Trophoblast cell (in vitro differentiated cells and primary cell): Measurements from ENCODE around the gene TSPAN4.

Source experiments
- DNase-seq, 2 donors: peaks; one replicate each; pipeline ENCODE4 v3.0.0-alpha.2; 2016
- H2AFZ ChIP-seq: 2 replicates; pipeline ENCODE4 v1.6.1; 2013; ENCODE audit warnings: low read length, moderate library complexity, mild to moderate bottlenecking; ENCODE audit not compliant: insufficient read depth, poor library complexity
- H2AK5ac ChIP-seq: 2 replicates; pipeline ENCODE4 v1.6.1; 2013; ENCODE audit warnings: mild to moderate bottlenecking, low read length
- H2BK120ac ChIP-seq: 2 replicates; pipeline ENCODE4 v1.6.1; 2013; ENCODE audit warnings: low read length, mild to moderate bottlenecking, moderate library complexity; ENCODE audit not compliant: insufficient read depth, poor library complexity
- H2BK12ac ChIP-seq: 2 replicates; pipeline ENCODE4 v1.6.1; 2013; ENCODE audit warnings: mild to moderate bottlenecking, low read length, moderate library complexity
- H2BK5ac ChIP-seq: 2 replicates; pipeline ENCODE4 v1.6.1; 2013; ENCODE audit warnings: low read length, low read depth, moderate library complexity, mild to moderate bottlenecking; ENCODE audit not compliant: poor library complexity
- H3K14ac ChIP-seq: 2 replicates; pipeline ENCODE4 v1.6.1; 2013; ENCODE audit warnings: mild to moderate bottlenecking, low read length
- H3K18ac ChIP-seq: 2 replicates; pipeline ENCODE4 v1.6.1; 2013; ENCODE audit warnings: mild to moderate bottlenecking, low read length
- H3K23ac ChIP-seq: 2 replicates; pipeline ENCODE4 v1.6.1; 2013; ENCODE audit warnings: low read length
- H3K27ac ChIP-seq: 2 replicates; pipeline ENCODE4 v1.5.1; 2013; ENCODE audit warnings: low read depth, mild to moderate bottlenecking, inconsistent platforms, low read length, moderate library complexity
- H3K27me3 ChIP-seq: 2 replicates; pipeline ENCODE4 v1.6.1; 2013; ENCODE audit warnings: inconsistent platforms, mild to moderate bottlenecking, low read length, moderate library complexity; ENCODE audit not compliant: insufficient read depth
- H3K36me3 ChIP-seq, 2 experiments: 1 replicate in 1 of 2; 2 replicates in 1 of 2; pipeline ENCODE4 v1.6.1; 2013; ENCODE audit warnings: low read length in 2 of 2, mild to moderate bottlenecking in 2 of 2, moderate library complexity in 1 of 2; ENCODE audit not compliant: insufficient read depth in 2 of 2, control insufficient read depth in 1 of 2
- H3K4ac ChIP-seq: 2 replicates; pipeline ENCODE4 v1.6.1; 2013; ENCODE audit warnings: low read depth, mild to moderate bottlenecking, low read length, moderate library complexity
- H3K4me1 ChIP-seq, 2 experiments: 1 replicate in 1 of 2; 2 replicates in 1 of 2; pipeline ENCODE4 v1.6.1; 2013; ENCODE audit warnings: low read length in 2 of 2, mild to moderate bottlenecking in 2 of 2, moderate library complexity in 1 of 2; ENCODE audit not compliant: insufficient read depth in 2 of 2, control insufficient read depth in 1 of 2
- H3K4me2 ChIP-seq: 2 replicates; pipeline ENCODE4 v1.6.1; 2013; ENCODE audit warnings: inconsistent platforms, mild to moderate bottlenecking, low read length, moderate library complexity
- H3K4me3 ChIP-seq: 2 replicates; pipeline ENCODE4 v1.5.1; 2013; ENCODE audit warnings: mild to moderate bottlenecking, low read depth, low read length, inconsistent platforms
- H3K79me1 ChIP-seq: one replicate; pipeline ENCODE4 v1.6.1; 2013; ENCODE audit warnings: low read length
- H3K79me2 ChIP-seq: 2 replicates; pipeline ENCODE4 v1.6.1; 2013; ENCODE audit warnings: low read length, mild to moderate bottlenecking; ENCODE audit not compliant: control insufficient read depth, insufficient read depth, poor library complexity
- H3K9ac ChIP-seq: 2 replicates; pipeline ENCODE4 v1.6.1; 2013; ENCODE audit warnings: mild to moderate bottlenecking, low read length
- H3K9me3 ChIP-seq: 2 replicates; pipeline ENCODE4 v1.6.1; 2013; ENCODE audit warnings: low read depth, mild to moderate bottlenecking, control low read depth, inconsistent platforms, low read length; ENCODE audit not compliant: insufficient read depth
- H4K12ac ChIP-seq: 2 replicates; pipeline ENCODE4 v1.6.1; 2013; ENCODE audit warnings: low read depth, mild to moderate bottlenecking, low read length, moderate library complexity
- H4K8ac ChIP-seq: 2 replicates; pipeline ENCODE4 v1.6.1; 2013; ENCODE audit warnings: low read depth, mild to moderate bottlenecking, low read length, moderate library complexity
- H4K91ac ChIP-seq: one replicate; pipeline ENCODE4 v1.6.1; 2013; ENCODE audit warnings: low read depth, mild to moderate bottlenecking, low read length, moderate library complexity
- WGBS: extraction: QIAGEN DNeasy Blood & Tissue Kit; methylation state at CpG from one replicate; pipeline ENCODE4 v1.1.7; 2013; ENCODE audit warnings: missing lambda C conversion rate; ENCODE audit not compliant: insufficient read length, insufficient coverage; ENCODE audit errors: extremely low coverage; 5-methylcytosine and 5-hydroxymethylcytosine counted together

The TSPAN4 gene

GRCh38 chr11:794766-795633 lies 47.7 kb upstream of the TSPAN4 start:
- H3K79me1 ChIP-seq, result peaks cover 6% of the 10 kb centered on the region
- no peak overlapping the region for H2BK5ac ChIP-seq
- peaks cover 6% of the 10 kb centered on the region for H3K79me2 ChIP-seq
- H3K36me3 ChIP-seq, result peaks cover 48% of the 10 kb centered on the region in 2 experiments
- no CpG with 5 or more reads among the region's 38 CpGs for WGBS
- H3K14ac ChIP-seq, result no peak overlapping the region
- no peak overlapping the region for H2BK12ac ChIP-seq
- H2AFZ ChIP-seq, result no peak overlapping the region
- H3K9ac ChIP-seq, result no peak overlapping the region
- no peak overlapping the region for H4K8ac ChIP-seq
- no peak overlapping the region for H3K4me2 ChIP-seq
- H3K27me3 ChIP-seq, result no peaks in the 10 kb centered on the region
- H3K18ac ChIP-seq, result no peak overlapping the region
- no peak overlapping the region for H4K12ac ChIP-seq
- no peak overlapping the region for H3K4me3 ChIP-seq
- H2AK5ac ChIP-seq, result no peak overlapping the region
- H4K91ac ChIP-seq, result no peak overlapping the region
- H3K4me1 ChIP-seq, result peaks cover 17% of the 10 kb centered on the region in 2 experiments
- H2BK120ac ChIP-seq, result no peak overlapping the region
- DNase-seq, result no peak
- H3K4ac ChIP-seq, result no peak overlapping the region
- H3K9me3 ChIP-seq, result no peaks in the 10 kb centered on the region
- H3K23ac ChIP-seq, result no peak overlapping the region
- H3K27ac ChIP-seq, result no peak overlapping the region

- no CpG with 5 or more reads among the region's 26 CpGs for WGBS
- Histone ChIP-seq H3K9ac (no peak overlapping the region), H3K36me3 (peaks cover 56 to 57% of the 10 kb centered on the region in 2 experiments), H2BK5ac (no peak overlapping the region), H3K4me1 (peaks cover 14 to 17% of the 10 kb centered on the region in 2 experiments), H3K9me3 (no peaks in the 10 kb centered on the region), H3K27ac (no peak overlapping the region), H3K79me1 (peaks cover 6% of the 10 kb centered on the region), H3K27me3 (no peaks in the 10 kb centered on the region), H2BK12ac (no peak overlapping the region), H3K4me3 (no peak overlapping the region), H2BK120ac (no peak overlapping the region), H4K91ac (no peak overlapping the region), H2AFZ (no peak overlapping the region), H3K14ac (no peak overlapping the region), H3K18ac (peak overlapping the region; percentile 11), H2AK5ac (no peak overlapping the region), H4K12ac (no peak overlapping the region), H3K4ac (no peak overlapping the region), H3K23ac (no peak overlapping the region), H3K79me2 (peaks cover 6% of the 10 kb centered on the region), H4K8ac (no peak overlapping the region), H3K4me2 (no peak overlapping the region)
- DNase-seq, result peak in 1 of 2 donors; percentile 38
These were observed 46.8 kb upstream of the TSPAN4 start for GRCh38 chr11:795634-796564.

- no peaks in the 10 kb centered on the region for H3K27me3 ChIP-seq
- H3K79me1 ChIP-seq, result peaks cover 6% of the 10 kb centered on the region
- H3K23ac ChIP-seq, result no peak overlapping the region
- peak overlapping the region; percentile 88 for H3K4me3 ChIP-seq
- H3K14ac ChIP-seq, result peak overlapping the region; percentile 2
- no peak overlapping the region for H2BK5ac ChIP-seq
- peak overlapping the region; percentile 0 for H3K9ac ChIP-seq
- WGBS, result no CpG with 5 or more reads among the region's 18 CpGs
- H2BK120ac ChIP-seq, result no peak overlapping the region
- H4K12ac ChIP-seq, result peak overlapping the region; percentile 66
- no peak overlapping the region for H2AFZ ChIP-seq
- peak overlapping the region; percentile 3 for H3K18ac ChIP-seq
- H3K9me3 ChIP-seq, result peaks cover 1% of the 10 kb centered on the region
- peak overlapping the region; percentile 21 for H4K91ac ChIP-seq
- no peak overlapping the region for H3K27ac ChIP-seq
- H4K8ac ChIP-seq, result peak overlapping the region; percentile 91
- H3K4ac ChIP-seq, result no peak overlapping the region
- H3K4me1 ChIP-seq, result peaks cover 14 to 17% of the 10 kb centered on the region in 2 experiments
- H2AK5ac ChIP-seq, result peak overlapping the region; percentile 34
- H2BK12ac ChIP-seq, result no peak overlapping the region
- peaks cover 56 to 58% of the 10 kb centered on the region in 2 experiments for H3K36me3 ChIP-seq
- H3K79me2 ChIP-seq, result peaks cover 6% of the 10 kb centered on the region
- H3K4me2 ChIP-seq, result peak overlapping the region; percentile 92
- DNase-seq, result peak in 1 of 2 donors; percentile 40
These were observed 45.9 kb upstream of the TSPAN4 start for GRCh38 chr11:796565-797295.
